ENCODE measurements around the gene DEFB112.
A peak's percentile ranks its signal among the peaks of the same experiment; 100 is the strongest.

Gene DEFB112, protein sequence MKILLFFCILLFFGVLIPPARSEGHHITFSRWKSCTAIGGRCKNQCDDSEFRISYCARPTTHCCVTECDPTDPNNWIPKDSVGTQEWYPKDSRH

GRCh38 chr6:50049829-50050228, at the start of gene DEFB112:
Gene DEFB112, minus strand, starts transcription at chr6:50049929. Its CDS starts 60 bp downstream, at chr6:50049869.
- no peak for DNase-seq

GRCh38 chr6:50098641-50098993, 48.9 kb upstream of the DEFB112 start:
- DNase-seq, result no peak

DNA sequence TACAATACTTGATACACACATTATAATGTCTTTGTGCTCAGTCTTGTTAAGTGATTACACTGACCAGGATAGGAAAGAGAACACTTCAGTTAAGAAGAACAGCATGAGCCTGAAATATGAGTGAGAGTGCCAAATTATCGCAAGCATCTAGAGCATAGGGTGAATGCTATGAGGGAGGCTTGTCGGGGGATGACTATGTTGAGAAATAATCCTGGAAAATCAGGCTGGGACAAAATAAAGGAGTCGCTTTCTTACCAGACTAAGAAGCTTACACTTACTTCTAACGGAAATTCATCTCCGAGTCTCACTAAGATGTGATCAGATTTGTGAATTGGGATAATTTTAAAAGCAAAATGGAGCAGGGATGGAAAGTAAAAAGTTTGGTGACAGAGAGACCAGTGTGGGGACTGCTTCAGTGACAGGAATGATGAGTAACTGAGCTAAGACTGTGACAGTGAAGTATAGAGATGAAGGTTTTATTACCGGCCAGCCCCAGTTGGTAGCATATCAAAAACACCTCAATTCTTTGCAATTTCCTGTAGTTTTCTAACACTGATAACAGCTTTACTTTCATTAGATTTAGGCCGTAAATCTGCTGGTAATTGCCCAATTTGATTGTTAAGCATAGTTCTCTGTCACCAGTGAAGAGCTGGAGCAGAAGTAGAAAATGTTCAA, 48.4 kb upstream of the DEFB112 start:
- no peak for DNase-seq

GRCh38 chr6:50096296-50096695, 46.6 kb upstream of the DEFB112 start:
- DNase-seq, result no peak

DNA sequence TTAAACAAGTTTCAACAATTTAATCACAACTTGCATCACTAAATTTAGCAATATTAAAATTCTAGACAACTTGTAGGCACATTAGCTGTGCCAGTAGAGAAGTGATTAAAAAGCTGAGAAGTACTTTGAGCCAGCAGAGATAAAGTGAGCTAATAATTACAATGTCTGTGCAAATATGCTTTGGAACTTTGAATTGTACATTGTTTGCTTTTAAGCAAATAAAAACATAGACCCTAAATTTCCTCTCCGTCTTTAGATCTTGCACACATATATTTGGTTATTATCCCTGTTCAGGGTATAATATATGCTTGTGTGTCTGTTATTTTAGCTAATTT, 44.2 kb upstream of the DEFB112 start:
- DNase-seq, result no peak

DNA sequence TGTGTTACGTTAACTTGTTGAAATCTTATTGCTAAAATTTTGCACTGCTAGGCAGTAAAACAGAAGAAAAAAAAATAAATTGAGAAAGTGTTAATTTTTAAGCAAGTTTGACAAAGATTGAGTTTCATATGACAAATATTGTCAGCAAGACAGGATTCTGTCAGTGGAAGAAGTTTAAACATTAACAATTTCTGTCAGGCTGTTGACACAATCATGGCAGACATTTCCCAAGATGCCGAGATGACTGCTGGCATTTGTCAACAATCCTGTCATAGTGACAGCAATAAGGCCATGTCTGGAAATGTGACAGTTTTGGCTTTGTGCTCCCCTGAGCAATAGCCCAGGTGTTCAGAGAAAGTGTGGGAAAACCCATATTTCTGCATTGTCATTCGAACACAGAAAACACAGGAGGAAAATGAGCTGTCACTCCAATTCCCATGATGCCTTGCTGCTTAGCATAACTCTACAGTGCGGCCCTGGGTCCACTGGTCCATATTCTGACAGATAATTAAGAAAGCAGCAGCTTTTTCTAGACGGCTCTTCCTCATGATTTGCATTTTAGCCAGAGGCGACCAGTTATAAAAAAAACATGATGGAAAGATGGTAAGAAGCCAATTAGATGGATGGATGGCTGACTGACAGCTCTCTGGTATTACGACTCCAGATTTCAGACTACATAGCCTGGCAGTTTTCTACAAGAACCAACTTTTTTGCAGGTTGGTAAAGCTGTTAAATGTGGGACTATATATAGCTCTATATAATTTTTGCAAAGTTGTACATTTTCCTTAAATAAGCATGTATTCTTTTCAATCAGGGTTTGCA, 43.6 kb upstream of the DEFB112 start:
- DNase-seq, result no peak

DNA sequence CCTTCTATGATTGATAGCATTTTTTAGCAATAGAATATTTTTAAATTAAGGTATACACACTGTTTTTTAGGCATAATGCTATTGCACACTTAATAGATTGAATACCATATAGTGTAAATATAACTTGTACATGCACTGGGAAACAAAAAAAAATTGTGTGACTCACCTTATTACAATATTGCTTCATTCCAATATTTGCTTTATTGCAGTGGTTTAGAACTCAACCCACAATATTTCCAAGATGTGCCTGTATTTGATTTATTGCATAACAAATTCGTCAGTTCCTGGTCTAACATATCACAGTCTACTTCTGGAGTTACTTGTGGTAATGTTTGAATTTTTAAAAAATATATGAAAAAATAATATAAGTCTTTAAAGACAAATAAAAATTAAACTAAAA, 41.9 kb upstream of the DEFB112 start:
- no peak for DNase-seq

DNA sequence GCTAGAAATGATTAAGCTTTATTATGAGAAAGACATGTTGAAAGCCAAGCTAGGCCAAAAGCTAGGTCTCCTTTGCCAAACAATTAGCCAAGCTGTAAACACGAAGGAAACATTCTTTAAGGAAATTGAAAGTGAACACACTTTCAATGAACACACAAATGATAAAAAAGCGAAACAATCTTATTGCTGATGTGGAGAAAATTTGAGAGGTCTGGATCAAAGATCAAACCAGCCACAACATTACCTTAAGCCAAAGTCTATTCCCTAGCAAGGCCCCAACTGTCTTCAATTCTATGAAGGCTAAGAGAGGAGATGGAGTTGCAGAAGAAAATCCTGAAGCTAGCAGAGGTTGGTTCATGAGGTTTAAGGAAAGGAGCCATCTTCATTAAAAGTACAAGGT, 40.2 kb upstream of the DEFB112 start:
- DNase-seq, result no peak

GRCh38 chr6:50087231-50087954, 37.7 kb upstream of the DEFB112 start:
- DNase-seq, result no peak

DNA sequence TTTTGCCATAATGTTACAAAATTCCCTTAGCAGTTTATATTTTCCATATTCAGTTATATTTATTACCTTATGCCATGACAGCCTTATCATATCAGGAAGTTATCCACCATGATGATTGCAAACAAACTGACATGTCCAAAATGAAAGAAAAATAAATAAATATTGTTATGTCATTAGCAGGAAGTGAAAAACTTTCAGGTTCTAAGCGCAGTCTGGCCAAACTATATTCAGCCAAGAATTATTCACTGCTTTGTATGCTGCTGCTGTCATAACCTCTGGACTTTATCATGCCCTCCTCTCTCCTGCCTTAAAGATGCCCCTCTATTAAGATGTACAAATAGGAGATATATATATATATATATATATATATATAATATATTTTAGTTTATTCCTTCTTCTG, 27.7 kb upstream of the DEFB112 start:
- DNase-seq, result no peak

- no peak for DNase-seq
Measured at GRCh38 chr6:50076431-50076830, 26.7 kb upstream of the DEFB112 start.

DNA sequence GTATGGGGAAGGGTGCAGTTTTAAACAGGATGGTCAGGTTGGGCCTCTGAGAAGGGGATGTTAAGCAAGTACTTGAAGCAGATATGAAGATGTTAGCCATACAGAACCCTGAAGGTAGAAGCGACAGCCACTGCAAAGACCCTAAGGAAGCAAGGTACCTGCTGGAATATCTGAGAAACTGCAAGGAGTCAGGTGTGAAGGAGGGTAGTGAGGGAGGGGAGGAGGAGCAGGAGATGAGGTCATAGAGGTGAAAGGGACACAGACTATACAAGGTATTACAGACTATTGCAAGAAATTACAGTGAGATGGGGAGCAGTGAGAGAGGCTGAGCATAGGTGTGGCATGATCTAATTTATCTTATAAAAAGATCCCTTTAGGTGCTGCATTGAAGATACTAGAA, 22.2 kb upstream of the DEFB112 start:
- DNase-seq, result no peak

GRCh38 chr6:50070101-50070500, 20.4 kb upstream of the DEFB112 start:
- no peak for DNase-seq

GRCh38 chr6:50062051-50062450, 12.3 kb upstream of the DEFB112 start:
- no peak for DNase-seq

GRCh38 chr6:50056242-50056641, 6.5 kb upstream of the DEFB112 start:
- DNase-seq, result no peak

DNA sequence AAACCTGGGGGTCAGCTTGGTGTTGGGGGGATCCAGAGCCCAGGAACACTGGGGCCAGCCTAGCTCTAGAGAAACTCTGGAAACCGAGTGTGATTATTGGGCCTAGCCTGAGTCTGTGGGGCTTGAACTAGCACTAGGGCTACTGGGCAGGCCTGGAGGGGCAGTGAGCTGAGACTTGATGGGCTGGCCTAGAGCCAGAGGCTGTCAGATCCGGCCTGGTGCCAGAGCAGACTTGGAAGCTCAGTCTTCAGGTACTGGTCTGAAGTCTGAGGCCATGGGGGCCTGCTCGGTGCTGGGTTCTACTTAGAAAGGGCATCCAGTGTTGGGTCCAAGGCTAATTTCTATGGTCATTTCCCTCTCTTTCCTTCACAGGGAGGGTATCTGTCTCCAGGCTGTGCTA, 2.7 kb downstream of the DEFB112 start:
- DNase-seq, result no peak

DNA sequence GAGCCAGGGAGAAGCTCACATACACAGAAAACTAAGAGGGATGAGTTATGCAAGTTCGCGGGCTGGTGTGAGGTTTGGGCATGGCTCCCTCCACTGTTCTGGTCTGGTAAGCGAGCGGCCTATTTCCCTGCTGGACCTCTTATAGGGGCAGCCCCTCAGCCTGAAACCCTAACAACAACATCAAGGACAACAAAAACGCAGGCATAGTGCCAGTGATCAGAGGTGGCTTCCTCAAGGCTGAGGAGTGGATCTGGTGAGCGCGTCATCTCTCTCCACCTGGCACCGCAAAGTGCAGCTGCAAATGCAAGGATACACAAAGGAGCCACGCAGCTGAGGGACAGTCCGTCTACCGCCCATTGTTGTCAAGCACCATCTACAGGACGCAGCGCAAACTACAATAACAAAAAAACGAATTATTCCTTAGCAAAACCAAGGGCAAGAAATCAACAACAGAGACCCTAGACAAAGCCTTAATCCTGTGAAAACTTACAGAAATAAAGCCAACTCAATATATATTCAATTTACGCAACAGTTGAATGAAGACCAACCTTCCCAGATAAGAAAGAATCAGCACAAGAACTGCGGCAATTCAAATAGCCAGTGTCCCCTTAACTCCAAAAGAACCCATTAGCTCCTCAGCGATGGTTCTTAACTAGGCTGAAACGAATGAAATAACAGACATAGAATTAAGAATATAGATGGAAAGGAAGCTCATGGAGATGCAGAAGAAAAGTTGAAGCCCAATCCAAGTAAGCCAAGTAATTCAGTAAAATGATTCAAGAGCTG, 18.8 kb downstream of the DEFB112 start:
- peak; percentile 7 to 21 for DNase-seq

DNA sequence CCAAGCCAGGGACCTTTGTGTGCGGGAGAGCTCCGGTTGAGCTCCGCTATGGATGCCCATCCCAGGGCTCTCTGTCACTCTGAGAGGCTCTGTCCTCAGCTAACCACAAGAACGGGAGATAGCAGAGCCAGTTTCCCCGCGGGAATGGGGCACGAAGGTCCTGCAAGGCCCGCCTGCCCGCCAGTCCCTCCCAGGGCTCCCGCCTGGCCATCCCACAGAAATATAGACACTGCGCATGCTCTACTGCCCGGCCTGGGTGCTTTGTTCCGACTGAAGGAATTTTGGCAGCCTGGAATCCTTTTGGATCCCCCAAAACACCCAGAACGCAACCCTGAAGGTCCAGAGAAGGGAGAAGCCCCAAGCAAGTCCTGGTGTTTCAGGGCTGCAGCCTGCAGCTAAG, 19.4 kb downstream of the DEFB112 start:
- DNase-seq, result no peak

DNA sequence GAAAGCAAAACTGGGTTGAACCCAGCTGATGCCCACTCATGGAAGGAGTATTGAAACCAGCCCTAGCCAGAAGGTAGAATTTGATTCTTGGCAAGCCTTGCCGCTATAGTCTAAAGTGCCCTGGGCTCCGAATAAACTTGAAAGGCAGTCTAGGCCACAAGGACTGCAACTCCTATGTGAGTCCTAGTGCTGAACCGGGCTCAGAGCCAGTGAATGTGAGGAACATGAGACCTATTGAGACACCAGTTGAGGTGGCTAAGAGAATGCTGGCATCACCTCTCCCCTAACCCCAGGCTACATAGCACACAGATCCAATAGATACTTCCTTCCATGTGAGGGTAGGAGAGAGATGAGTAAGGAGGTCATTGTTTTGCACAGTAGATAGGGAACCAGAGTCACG, 24.5 kb downstream of the DEFB112 start:
- DNase-seq, result no peak

- no peak for DNase-seq
Measured at GRCh38 chr6:50021894-50022293, 27.8 kb downstream of the DEFB112 start, which contains the start of gene DEFB110. Gene DEFB110, minus strand, starts transcription at chr6:50021994. Its CDS starts 59 bp downstream, at chr6:50021935.

- no peak for DNase-seq
Measured at GRCh38 chr6:50007819-50008218, 41.9 kb downstream of the DEFB112 start.

DNA sequence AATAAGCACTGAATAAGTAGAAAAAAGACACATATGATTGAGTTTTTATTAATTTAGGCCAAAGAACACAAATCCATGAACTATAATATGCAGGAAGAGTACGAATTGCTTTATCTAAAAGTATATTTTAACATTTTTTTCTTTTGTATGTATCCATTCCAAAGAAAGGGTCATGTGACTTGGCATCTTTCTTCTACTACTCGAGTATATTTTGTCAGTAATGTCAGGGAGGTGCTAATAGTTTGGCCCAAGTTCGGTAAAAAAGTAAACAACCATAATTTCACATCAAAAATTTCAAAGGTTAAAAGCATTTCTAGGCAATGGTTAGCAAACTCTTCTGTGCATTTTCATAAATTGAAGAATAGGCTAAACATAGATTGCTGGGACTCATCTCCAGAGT, 46.6 kb downstream of the DEFB112 start:
- no peak for DNase-seq

DNA sequence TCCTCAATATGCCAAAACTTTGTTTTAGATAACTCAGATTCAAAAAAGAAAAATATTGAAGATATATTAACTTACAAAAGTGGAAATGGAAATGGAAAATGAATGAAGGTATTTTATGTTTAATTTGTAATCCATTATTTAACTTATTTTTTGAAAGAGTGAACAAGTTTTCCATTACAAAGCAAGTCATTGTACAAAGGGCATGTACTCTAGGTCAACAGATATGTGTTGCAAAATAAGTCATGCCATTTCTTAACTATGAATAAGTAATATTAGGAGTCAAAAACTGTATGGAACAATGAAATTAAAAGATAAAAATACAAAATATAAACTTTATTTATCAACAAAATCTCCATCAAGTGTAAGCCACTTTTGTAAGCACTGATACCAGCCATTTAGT, 54.5 kb downstream of the DEFB112 start:
- DNase-seq, result no peak
